MM.1S (cell line): ENCODE measurements around the gene GLB1L2.

Experiments
- CTCF ChIP-seq: fragments of 300-600 bp; sonication (generic); IDR thresholded peaks from 2 replicates; pipeline ENCODE4 v1.5.1; 2016; ENCODE audit warnings: antibody characterized with exemption, low read length, mixed read lengths
- EZH2 ChIP-seq: fragments of 300-600 bp; sonication (generic); optimal IDR thresholded peaks from 2 replicates; pipeline ENCODE3; 2017; ENCODE audit warnings: low read depth, mild to moderate bottlenecking, antibody characterized with exemption, low read length, mixed read lengths
- EZH2phosphoT487 ChIP-seq: fragments of 300-600 bp; sonication (generic); IDR thresholded peaks from 2 replicates; pipeline ENCODE4 v1.6.1; 2018; ENCODE audit warnings: antibody characterized with exemption, low read length

- TF ChIP-seq CTCF: no peak
- no peak for TF ChIP-seq EZH2
- TF ChIP-seq EZH2phosphoT487: no peak
Measured at GRCh38 chr11:134357545-134357839, 25.7 kb downstream of the GLB1L2 start.
